Putamen (tissue), 1 donor: ENCODE results near the gene GCGR.

Experiments
- DNase-seq: peaks from one replicate; pipeline ENCODE4 v3.0.0-alpha.2; 2016; ENCODE audit warnings: low spot score

GCGR gene

GRCh38 chr17:81811705-81812570 is 8.0 kb downstream of the GCGR start:
- DNase-seq: no peak

DNA sequence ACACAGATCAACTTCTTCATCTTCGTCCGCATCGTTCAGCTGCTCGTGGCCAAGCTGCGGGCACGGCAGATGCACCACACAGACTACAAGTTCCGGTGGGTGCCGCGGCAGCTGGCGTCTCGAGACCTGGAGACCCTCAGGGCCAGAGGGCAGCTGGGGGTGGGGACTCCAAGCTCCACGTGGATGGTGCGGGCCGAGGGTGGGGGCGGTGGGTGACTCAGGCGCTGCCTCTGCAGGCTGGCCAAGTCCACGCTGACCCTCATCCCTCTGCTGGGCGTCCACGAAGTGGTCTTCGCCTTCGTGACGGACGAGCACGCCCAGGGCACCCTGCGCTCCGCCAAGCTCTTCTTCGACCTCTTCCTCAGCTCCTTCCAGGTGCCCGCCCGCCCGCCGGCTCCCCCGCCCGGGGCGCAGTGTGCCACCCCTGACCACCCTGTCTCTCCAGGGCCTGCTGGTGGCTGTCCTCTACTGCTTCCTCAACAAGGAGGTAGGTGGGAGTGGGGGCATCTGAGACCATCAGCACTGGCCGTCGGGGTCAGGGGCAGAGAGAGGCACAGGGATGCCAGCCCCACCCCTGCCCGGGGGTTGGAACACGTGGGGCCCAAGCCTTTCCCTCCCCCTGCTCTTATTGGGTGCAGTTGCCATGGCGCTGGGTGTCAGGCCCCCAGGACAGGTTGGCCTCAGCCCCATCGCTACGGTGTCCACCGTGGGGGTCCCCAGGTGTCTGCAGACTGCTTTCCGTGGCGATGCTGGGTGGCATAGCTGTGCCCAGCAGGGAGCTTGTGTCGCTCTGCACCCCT is 8.8 kb downstream of the GCGR start:
- no peak for DNase-seq

DNA sequence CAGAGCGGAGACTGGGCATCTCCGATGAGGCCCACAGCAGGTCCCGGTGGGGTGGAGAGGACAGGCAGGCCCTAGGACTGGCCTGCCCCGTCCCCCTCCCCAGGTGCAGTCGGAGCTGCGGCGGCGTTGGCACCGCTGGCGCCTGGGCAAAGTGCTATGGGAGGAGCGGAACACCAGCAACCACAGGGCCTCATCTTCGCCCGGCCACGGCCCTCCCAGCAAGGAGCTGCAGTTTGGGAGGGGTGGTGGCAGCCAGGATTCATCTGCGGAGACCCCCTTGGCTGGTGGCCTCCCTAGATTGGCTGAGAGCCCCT is 9.4 kb downstream of the GCGR start:
- DNase-seq: no peak

GRCh38 chr17:81813861-81814683 is 10.1 kb downstream of the GCGR start:
- no peak for DNase-seq

DNA sequence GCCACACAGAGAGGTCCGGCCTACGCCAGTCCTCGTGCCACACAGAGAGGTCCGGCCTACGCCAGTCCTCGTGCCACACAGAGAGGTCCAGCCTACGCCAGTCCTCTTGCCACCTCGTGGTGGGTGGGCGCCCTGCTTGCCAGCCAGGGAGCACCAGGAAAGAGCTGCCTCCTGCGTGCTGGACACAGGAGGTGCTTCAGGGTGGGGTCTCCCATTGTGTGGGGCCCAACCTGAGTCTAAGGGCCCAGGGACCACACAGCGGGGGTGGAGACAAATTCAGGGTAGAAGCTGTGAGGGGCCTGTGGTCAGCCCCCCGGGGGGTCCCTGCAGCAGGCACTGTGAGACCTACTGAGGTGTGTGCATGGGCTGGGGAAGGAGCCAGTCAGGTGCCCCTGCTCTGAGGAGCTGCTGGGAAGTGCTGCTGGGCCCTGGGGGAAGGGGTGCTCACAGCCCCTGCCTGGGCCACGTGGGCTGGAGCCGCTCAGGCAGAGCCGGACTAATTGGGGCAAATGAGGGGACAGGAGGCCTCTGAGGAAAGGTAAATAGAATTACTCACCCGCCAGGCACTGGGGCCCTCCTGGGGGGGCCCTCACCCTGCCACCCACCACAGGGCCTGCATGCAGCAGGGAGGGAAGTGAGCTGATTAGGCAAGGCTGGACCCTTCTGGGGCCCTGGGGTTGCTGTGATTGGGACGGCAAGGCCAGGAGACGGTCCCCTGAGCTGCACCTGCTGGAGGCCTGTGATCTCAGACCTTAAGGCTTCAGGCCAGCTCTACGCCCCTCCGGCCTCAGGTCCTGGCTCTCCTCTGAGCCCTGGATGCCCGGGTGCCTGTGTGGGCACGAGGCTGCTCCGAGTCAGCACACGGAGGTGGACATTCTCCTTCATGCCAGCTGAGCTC is 11.0 kb downstream of the GCGR start:
- no peak for DNase-seq

- DNase-seq: no peak
Observed at GRCh38 chr17:81815646-81815986, 11.7 kb downstream of the GCGR start.

GRCh38 chr17:81817758-81818147 is 13.8 kb downstream of the GCGR start:
- no peak for DNase-seq

GRCh38 chr17:81819708-81820107 is 15.8 kb downstream of the GCGR start:
- DNase-seq: no peak

- DNase-seq: no peak
Observed at GRCh38 chr17:81821147-81821546, 17.2 kb downstream of the GCGR start.

DNA sequence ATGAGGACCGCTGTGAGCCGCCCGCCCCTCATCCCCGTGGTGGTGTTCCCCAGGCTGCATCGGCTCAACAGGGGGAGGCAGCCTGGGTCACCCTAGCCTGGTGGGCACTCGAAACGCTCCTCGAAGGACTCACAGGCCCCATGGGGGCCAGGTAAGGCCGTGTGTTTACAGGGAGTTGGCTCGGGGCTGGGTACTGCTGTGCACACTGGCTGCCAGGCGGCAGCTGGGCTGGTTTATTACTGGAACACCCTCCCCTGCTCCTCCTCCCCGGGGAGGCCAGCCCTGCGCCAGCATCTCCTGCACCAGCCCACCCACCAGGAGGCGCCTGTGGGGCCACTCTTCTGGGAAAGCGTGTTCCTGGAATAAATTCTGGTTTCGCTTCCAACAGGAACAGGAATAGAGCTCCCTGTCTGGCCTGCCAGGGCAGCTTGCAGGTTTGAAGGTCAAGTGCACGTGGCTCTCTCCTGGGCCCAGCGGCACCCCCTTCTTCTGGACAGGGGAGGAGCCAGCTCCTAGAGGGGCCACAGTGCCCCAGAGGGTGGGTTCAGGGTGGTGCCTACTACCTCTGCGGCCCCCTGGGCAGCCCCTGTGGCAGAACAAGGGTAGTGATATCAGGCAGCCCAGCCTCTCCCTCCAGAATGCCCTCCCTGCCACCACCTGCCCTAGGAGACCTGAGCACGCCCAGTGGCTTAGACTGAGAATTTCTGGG is 17.8 kb downstream of the GCGR start:
- no peak for DNase-seq

DNA sequence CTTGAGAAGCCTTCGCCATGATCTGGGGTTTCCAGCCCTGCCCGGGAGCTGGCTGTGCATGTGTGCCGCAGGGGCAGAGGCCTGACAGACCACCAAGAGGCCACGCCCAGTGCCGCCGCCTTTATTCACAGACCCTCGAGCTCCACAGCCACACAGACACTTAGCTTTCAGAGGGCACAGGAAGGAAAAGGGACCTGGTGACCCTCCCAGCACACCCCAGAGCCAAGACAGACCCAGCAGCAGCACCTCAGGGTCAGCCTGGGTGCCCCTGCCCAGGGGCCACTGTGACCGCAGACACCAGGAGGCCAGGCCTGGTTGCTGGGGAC is 18.3 kb downstream of the GCGR start:
- DNase-seq: no peak

GRCh38 chr17:81822996-81823819 is 19.3 kb downstream of the GCGR start:
- no peak for DNase-seq

GRCh38 chr17:81823820-81824550 is 20.0 kb downstream of the GCGR start:
- no peak for DNase-seq

DNA sequence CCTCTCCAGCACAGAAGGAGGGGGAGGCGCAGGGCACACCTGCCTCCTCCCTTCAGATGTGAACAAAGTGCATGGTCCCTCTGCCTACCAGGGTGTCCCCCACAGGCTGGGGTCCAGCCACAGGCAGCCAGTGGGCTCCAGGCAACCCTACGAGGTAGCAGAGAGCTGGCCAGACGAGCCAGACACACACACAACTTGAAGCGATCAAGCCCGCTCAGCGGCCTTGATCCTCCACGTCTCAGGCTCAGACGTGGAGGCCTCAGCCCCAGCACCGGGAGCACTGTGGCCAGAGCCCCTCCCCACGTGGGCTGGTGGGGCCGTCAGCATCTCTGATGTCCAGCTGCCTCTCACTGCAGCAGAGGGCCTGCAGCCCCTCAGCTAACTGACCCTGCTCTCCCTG is 20.6 kb downstream of the GCGR start:
- no peak for DNase-seq

- DNase-seq: no peak
Observed at GRCh38 chr17:81825841-81826466, 22.0 kb downstream of the GCGR start.

DNA sequence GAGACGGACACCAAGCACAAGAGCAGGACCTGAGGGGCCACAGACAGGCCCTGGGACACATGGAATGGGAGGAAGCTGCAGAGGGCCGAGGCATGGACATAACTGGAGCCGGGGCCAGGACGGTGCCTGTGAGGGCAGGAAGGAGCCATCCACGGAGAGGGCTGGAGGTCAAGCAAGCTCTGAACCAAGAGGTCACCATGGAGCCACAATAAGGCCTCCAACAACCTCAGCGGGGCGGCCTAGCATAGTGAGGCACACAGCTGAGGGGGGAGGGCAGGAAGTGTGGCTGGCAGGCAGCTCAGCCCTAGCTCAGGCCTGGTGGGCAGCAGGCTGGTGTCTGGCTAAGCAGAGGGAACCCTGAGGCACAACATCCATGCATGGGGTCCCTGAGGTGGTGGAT is 24.7 kb downstream of the GCGR start:
- no peak for DNase-seq

DNA sequence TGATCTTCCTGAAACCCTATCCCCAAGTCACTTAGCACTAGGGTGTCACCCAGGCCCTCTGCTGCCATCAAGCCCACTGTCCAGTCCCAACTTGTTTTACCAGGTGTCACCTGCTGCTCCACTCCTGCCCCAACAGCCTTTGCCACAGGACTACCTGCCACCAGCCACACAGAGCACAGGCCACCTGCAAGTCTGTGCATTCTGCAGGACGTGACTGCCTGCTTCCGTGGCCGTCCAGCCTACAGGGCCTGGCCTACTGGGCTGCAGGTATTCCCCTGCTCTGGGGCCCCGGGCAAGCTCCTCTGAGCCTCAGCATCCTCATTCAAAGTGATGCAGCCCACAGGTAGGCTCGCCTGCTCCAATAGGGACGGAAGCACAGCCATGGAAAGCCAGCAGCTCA is 25.9 kb downstream of the GCGR start:
- DNase-seq: no peak

GRCh38 chr17:81831563-81831956 is 27.6 kb downstream of the GCGR start:
- DNase-seq: no peak

- DNase-seq: no peak
Observed at GRCh38 chr17:81831957-81832607, 28.1 kb downstream of the GCGR start.
